Stomach (tissue), 4 donors: ENCODE measurements around the gene HMHB1.

Experiments
- EP300 ChIP-seq: sonication (generic); formaldehyde crosslinking; IDR thresholded peaks from one replicate; pipeline ENCODE4 v1.6.1; 2017; ENCODE audit warnings: antibody characterized with exemption
- POLR2A ChIP-seq, 4 donors: fragments of 450-650 bp; IDR thresholded peaks; one replicate each; pipeline ENCODE4 v1.6.1; 2016; ENCODE audit warnings: antibody characterized with exemption in 4 of 4, control low read depth in 2 of 4, mild to moderate bottlenecking in 1 of 4, moderate library complexity in 1 of 4
- TF ChIP-seq, protein P1 (sequence below), 7 experiments: fragments of 450-650 bp in 4 of 7; fragments of 200-600 bp in 3 of 7; sonication (generic) in 3 of 7; IDR thresholded peaks; one replicate each; pipeline ENCODE4 v1.5.1; 2016 to 2019; ENCODE audit warnings: antibody characterized with exemption in 7 of 7, control low read depth in 2 of 7, mild to moderate bottlenecking in 1 of 7

GRCh38 chr5:143805861-143806260, 6.1 kb upstream of the HMHB1 start:
- TF ChIP-seq, protein P1, sequence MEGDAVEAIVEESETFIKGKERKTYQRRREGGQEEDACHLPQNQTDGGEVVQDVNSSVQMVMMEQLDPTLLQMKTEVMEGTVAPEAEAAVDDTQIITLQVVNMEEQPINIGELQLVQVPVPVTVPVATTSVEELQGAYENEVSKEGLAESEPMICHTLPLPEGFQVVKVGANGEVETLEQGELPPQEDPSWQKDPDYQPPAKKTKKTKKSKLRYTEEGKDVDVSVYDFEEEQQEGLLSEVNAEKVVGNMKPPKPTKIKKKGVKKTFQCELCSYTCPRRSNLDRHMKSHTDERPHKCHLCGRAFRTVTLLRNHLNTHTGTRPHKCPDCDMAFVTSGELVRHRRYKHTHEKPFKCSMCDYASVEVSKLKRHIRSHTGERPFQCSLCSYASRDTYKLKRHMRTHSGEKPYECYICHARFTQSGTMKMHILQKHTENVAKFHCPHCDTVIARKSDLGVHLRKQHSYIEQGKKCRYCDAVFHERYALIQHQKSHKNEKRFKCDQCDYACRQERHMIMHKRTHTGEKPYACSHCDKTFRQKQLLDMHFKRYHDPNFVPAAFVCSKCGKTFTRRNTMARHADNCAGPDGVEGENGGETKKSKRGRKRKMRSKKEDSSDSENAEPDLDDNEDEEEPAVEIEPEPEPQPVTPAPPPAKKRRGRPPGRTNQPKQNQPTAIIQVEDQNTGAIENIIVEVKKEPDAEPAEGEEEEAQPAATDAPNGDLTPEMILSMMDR (IDR thresholded peaks at IDR 0.05), result no peak
- no peak for TF ChIP-seq POLR2A (IDR thresholded peaks at IDR 0.05)
- no peak for TF ChIP-seq EP300
